HepG2 (cell line): Measurements from ENCODE around the gene WLS. TPM values are rescaled to one million over a fixed set of nuclear protein-coding genes. Genes with fewer than 3 reads are reported as not detected.

ENCODE experiments used
- ATAC-seq: fragments of 200-7000 bp; cut with Tn5 transposase; 3 replicates; pipeline ENCODE4 v1.9.1; 2020; ENCODE audit warnings: mild to moderate bottlenecking, moderate library complexity
- BruUV-seq: library from RNA; stranded (reverse); fragments of 400-500 nt; replicated peaks from 2 replicates; lab custom pipeline; 2021; lab: Mats Ljungman, UMichigan
- CTCF ChIA-PET: fragments of 300-600 bp; formaldehyde crosslinking; extraction: SDS; loops from one replicate; lab custom pipeline; 2021; ENCODE audit warnings: low total read pairs, inconsistent platforms, low intra/inter-chr PET ratio; lab: Yijun Ruan, JAX
- POLR2A ChIA-PET: fragments of 350-600 bp; sonication (Branson Sonifier 250); formaldehyde crosslinking; loops from one replicate; lab custom pipeline; 2020; ENCODE audit warnings: antibody characterized with exemption, inconsistent platforms; lab: Yijun Ruan, JAX
- DNase-seq: peaks from one replicate; pipeline ENCODE4 v3.0.0-alpha.2; 2015; ENCODE audit warnings: low spot score
- FAIRE-seq: peaks from 3 replicates; lab custom pipeline; 2011; peaks lifted over from hg19 to GRCh38; lab: Jason Lieb, UNC
- H2AFZ ChIP-seq: one replicate; pipeline ENCODE4 v1.6.1; 2011; ENCODE audit warnings: low read length, inconsistent platforms
- H3K27ac ChIP-seq: fragments of 300-600 bp; 3 replicates; pipeline ENCODE4 v1.8.0; 2011; ENCODE audit warnings: mixed run types, mild to moderate bottlenecking, mixed read lengths, low read length, inconsistent platforms; ENCODE audit not compliant: insufficient read depth; ENCODE audit errors: extremely low read length
- H3K27me3 ChIP-seq, 2 experiments: fragments of 200-600 bp in 1 of 2; 2 replicates in 1 of 2; 3 replicates in 1 of 2; pipeline versions ENCODE4 v1.6.0 to v1.8.0; 2011; ENCODE audit warnings: low read length in 2 of 2, mild to moderate bottlenecking in 2 of 2, moderate library complexity in 2 of 2, inconsistent platforms in 1 of 2; ENCODE audit not compliant: insufficient read depth in 2 of 2, control insufficient read depth in 1 of 2
- H3K36me3 ChIP-seq, 2 experiments: fragments of 200-600 bp in 1 of 2; replicated peaks in 1 of 2; 2 replicates in 1 of 2; 3 replicates in 1 of 2; pipeline versions ENCODE4 v1.5.1 to v1.8.0; 2011; ENCODE audit warnings: low read length in 2 of 2, inconsistent platforms in 1 of 2; ENCODE audit not compliant: insufficient read depth in 2 of 2, control insufficient read depth in 1 of 2
- H3K4me1 ChIP-seq: 2 replicates; pipeline ENCODE4 v1.5.1; 2012; ENCODE audit warnings: low read length, inconsistent platforms; ENCODE audit not compliant: insufficient read depth
- H3K4me2 ChIP-seq: 2 replicates; pipeline ENCODE4 v1.6.0; 2011; ENCODE audit warnings: low read depth, low read length, inconsistent platforms
- H3K4me3 ChIP-seq, 3 experiments: fragments of 200-600 bp in 1 of 3; sonication (generic), shearing (Covaris generic) in 1 of 3; replicated peaks in 1 of 3; 2 replicates each; pipeline ENCODE4 v1.5.1; 2011 to 2016; ENCODE audit warnings: low read length in 3 of 3, inconsistent platforms in 2 of 3, low read depth in 2 of 3, mild to moderate bottlenecking in 2 of 3, control low read depth in 1 of 3, mixed read lengths in 1 of 3; ENCODE audit not compliant: insufficient read depth in 1 of 3
- H3K79me2 ChIP-seq: one replicate; pipeline ENCODE4 v1.6.1; 2011; ENCODE audit warnings: low read length, inconsistent platforms; ENCODE audit not compliant: insufficient read depth
- H3K9ac ChIP-seq: 2 replicates; pipeline ENCODE4 v1.6.0; 2011; ENCODE audit warnings: mild to moderate bottlenecking, low read depth, low read length, inconsistent platforms; ENCODE audit not compliant: insufficient read depth
- H3K9me3 ChIP-seq: 2 replicates; pipeline ENCODE4 v1.5.1; 2012; ENCODE audit warnings: mild to moderate bottlenecking, low read length
- H4K20me1 ChIP-seq: 2 replicates; pipeline ENCODE4 v1.6.0; 2011; ENCODE audit warnings: inconsistent platforms, mild to moderate bottlenecking, low read length, moderate library complexity; ENCODE audit not compliant: insufficient read depth
- ATF2 ChIP-seq: sonication (generic); formaldehyde crosslinking; IDR thresholded peaks from 2 replicates; pipeline ENCODE4 v1.4.0; 2020; ENCODE audit warnings: missing genetic modification reagents
- CBFB ChIP-seq: sonication (generic); formaldehyde crosslinking; IDR thresholded peaks from 2 replicates; pipeline ENCODE4 v1.4.0; 2020; ENCODE audit warnings: missing genetic modification reagents
- KAT2B ChIP-seq: fragments of 150-350 bp; IDR thresholded peaks from 2 replicates; pipeline ENCODE4 v1.6.1; 2014; ENCODE audit warnings: low read depth, low read length, borderline replicate concordance
- MXD4 ChIP-seq: IDR thresholded peaks from 2 replicates; pipeline ENCODE4 v1.6.1; 2016; ENCODE audit warnings: mild to moderate bottlenecking, missing biosample characterization, missing genetic modification reagents
- PBX3 ChIP-seq: sonication (generic); formaldehyde crosslinking; IDR thresholded peaks from 2 replicates; pipeline ENCODE4 v1.8.1; 2023; ENCODE audit warnings: missing genetic modification reagents, inconsistent platforms, borderline replicate concordance
- RNF2 ChIP-seq: fragments of 450-650 bp; conservative IDR thresholded peaks from 2 replicates; pipeline ENCODE4 v1.6.1; 2016; ENCODE audit warnings: low read depth
- SIN3B ChIP-seq: fragments of 150-350 bp; IDR thresholded peaks from 2 replicates; pipeline ENCODE4 v1.6.1; 2014; ENCODE audit warnings: low read length
- SMAD9 ChIP-seq: sonication (generic); formaldehyde crosslinking; IDR thresholded peaks from 2 replicates; pipeline ENCODE4 v1.5.1; 2020; ENCODE audit warnings: mild to moderate bottlenecking, missing genetic modification reagents
- SMARCC2 ChIP-seq: fragments of 450-650 bp; IDR thresholded peaks from 2 replicates; pipeline ENCODE4 v1.6.1; 2017; ENCODE audit warnings: antibody characterized with exemption, mild to moderate bottlenecking
- TBX3 ChIP-seq: fragments of 450-650 bp; IDR thresholded peaks from 2 replicates; pipeline ENCODE4 v1.6.1; 2017; ENCODE audit warnings: antibody characterized with exemption, mild to moderate bottlenecking, inconsistent platforms, borderline replicate concordance
- ZBTB1 ChIP-seq: sonication (generic); formaldehyde crosslinking; IDR thresholded peaks from 2 replicates; pipeline ENCODE4 v1.4.0; 2020; ENCODE audit warnings: missing genetic modification reagents, borderline replicate concordance
- ZFP36L2 ChIP-seq: sonication (generic); formaldehyde crosslinking; IDR thresholded peaks from 2 replicates; pipeline ENCODE4 v1.4.0; 2020; ENCODE audit warnings: missing genetic modification reagents
- ZSCAN22 ChIP-seq: sonication (generic); formaldehyde crosslinking; IDR thresholded peaks from 2 replicates; pipeline ENCODE4 v1.4.0; 2020; ENCODE audit warnings: mild to moderate bottlenecking, missing genetic modification reagents
- WGBS: methylation state at CpG from one replicate; pipeline ENCODE4 v1.1.6; 2017; ENCODE audit warnings: low lambda C conversion rate; 5-methylcytosine and 5-hydroxymethylcytosine counted together
- in situ Hi-C: cut with HindIII; loops from 2 replicates; pipeline ENCODE4 v1.10.0; 2017; ENCODE audit warnings: low pct_unique_long_range_greater_than_20kb; ENCODE audit not compliant: extremely low pct_ligation_motif_present
- intact Hi-C: fragments of 100-400 bp; cut with micrococcal nuclease; formaldehyde crosslinking; loops from one replicate; pipeline ENCODE4 v1.10.0; 2022; ENCODE audit not compliant: unreplicated experiment
- polyA plus RNA-seq, 8 experiments: library from polyadenylated mRNA; depleted of rRNA in 3 of 8; stranded (reverse) in 7 of 8; unstranded in 1 of 8; fragments of >200 nt; fragmentation: Illumina TruSeq in 4 of 8; extraction: Trizol in 4 of 8; gene quantifications; 2 replicates each; pipeline versions ENCODE4 v1.2.1 to v1.2.3, GENCODE V29; 2011 to 2016; ENCODE audit warnings: low read depth in 4 of 8, missing spikeins in 1 of 8, mixed read lengths in 1 of 8; ENCODE audit not compliant: insufficient read depth in 1 of 8
- total RNA-seq, 5 experiments: library from RNA; depleted of rRNA; stranded (reverse); fragments of >200 nt; fragmentation: Illumina TruSeq; extraction: Trizol; gene quantifications; 2 replicates each; pipeline ENCODE4 v1.2.3, GENCODE V29; 2016; ENCODE audit warnings: low read depth in 1 of 5

WLS gene
- total and polyA plus RNA-seq, 2 of the 13 experiments (the other 11 are each of a cell fraction or from before 2014, with no cell fraction given) = not detected

- WGBS = 22% methylated on average over 2 of the region's 2 CpGs
- no peaks in the 10 kb centered on the region for H3K27me3 ChIP-seq
- DNase-seq = no peak
- no TSS peak for BruUV-seq
- no peak overlapping the region for H3K4me2 ChIP-seq
- ChIA-PET POLR2A (no interaction called here), CTCF (no interaction called here)
- no peak for TF ChIP-seq ZSCAN22 (CRISPR knock-in tag)
- no peak for TF ChIP-seq SMAD9
- no peak for TF ChIP-seq KAT2B
- TF ChIP-seq RNF2 = no peak
- TF ChIP-seq SIN3B = no peak
- no peak for TF ChIP-seq CBFB (CRISPR knock-in tag)
- TF ChIP-seq PBX3 (CRISPR knock-in tag) = no peak
- no peak for TF ChIP-seq ZFP36L2 (CRISPR knock-in tag)
- TF ChIP-seq ATF2 (CRISPR knock-in tag) = no peak
- no peak for TF ChIP-seq MXD4
- TF ChIP-seq TBX3 = no peak
- TF ChIP-seq ZBTB1 (CRISPR knock-in tag) = no peak
- no peak for TF ChIP-seq SMARCC2
- no peak overlapping the region for H3K4me3 ChIP-seq
- H3K9me3 ChIP-seq = no peaks in the 10 kb centered on the region
- H3K9ac ChIP-seq = no peak overlapping the region
- ATAC-seq = no peak
- H3K4me1 ChIP-seq = peaks cover 1% of the 10 kb centered on the region; the same call in 1 of the 2 replicates
- H3K27ac ChIP-seq = no peak overlapping the region
- H4K20me1 ChIP-seq = no peaks in the 10 kb centered on the region
- H3K36me3 ChIP-seq = no peaks in the 10 kb centered on the region
- intact Hi-C loops (no loop called here), in situ Hi-C loops (no loop called here)
- H3K79me2 ChIP-seq = no peaks in the 10 kb centered on the region
- H2AFZ ChIP-seq = no peak overlapping the region
- no peak for FAIRE-seq
Observed at GRCh38 chr1:68191717-68192116, 40.6 kb downstream of the WLS start.
